GM21526 (cell line): ENCODE data around the gene FAM20B.
"Not testable (repeated sequence)": the region's sequence is repeated elsewhere in the genome, so short reads cannot be mapped to it uniquely, and the experiment has no call there.

ENCODE experiments used
- ATAC-seq: cut with Tn5 transposase; IDR thresholded peaks from one replicate; pipeline ENCODE4 v1.9.1; 2021; ENCODE audit warnings: moderate library complexity; ENCODE audit not compliant: unreplicated experiment, low FRiP score

The FAM20B gene

GRCh38 chr1:179025125-179025974 is at the start of gene FAM20B:
TSS of gene FAM20B (plus strand) at chr1:179025894. CDS start at chr1:179043848, 17,954 bp downstream.
- ATAC-seq, result peak; percentile 83

GRCh38 chr1:178976541-178976940 is 49.2 kb upstream of the FAM20B start:
- no peak for ATAC-seq

GRCh38 chr1:178986204-178986603 is 39.5 kb upstream of the FAM20B start:
- no peak for ATAC-seq

- ATAC-seq, result not testable (repeated sequence)
Measured at GRCh38 chr1:178988198-178988597, 37.5 kb upstream of the FAM20B start.

- no peak for ATAC-seq
Measured at GRCh38 chr1:178993559-178993958, 32.1 kb upstream of the FAM20B start.

GRCh38 chr1:178997428-178997827 is 28.3 kb upstream of the FAM20B start:
- no peak for ATAC-seq

- ATAC-seq, result no peak
Measured at GRCh38 chr1:178998295-178998694, 27.4 kb upstream of the FAM20B start.

- ATAC-seq, result no peak
Measured at GRCh38 chr1:178999061-178999460, 26.6 kb upstream of the FAM20B start.

- ATAC-seq, result no peak
Measured at GRCh38 chr1:179001451-179001850, 24.2 kb upstream of the FAM20B start.

GRCh38 chr1:179002064-179002463 is 23.6 kb upstream of the FAM20B start:
- ATAC-seq, result not testable (repeated sequence)

- ATAC-seq, result peak; percentile 81
Measured at GRCh38 chr1:179002552-179003345, 22.9 kb upstream of the FAM20B start.

GRCh38 chr1:179003512-179004066 is 22.1 kb upstream of the FAM20B start:
- ATAC-seq, result no peak

- no peak for ATAC-seq
Measured at GRCh38 chr1:179007233-179007632, 18.5 kb upstream of the FAM20B start.

GRCh38 chr1:179010671-179011070 is 15.0 kb upstream of the FAM20B start:
- ATAC-seq, result no peak

- no peak for ATAC-seq
Measured at GRCh38 chr1:179012038-179012437, 13.7 kb upstream of the FAM20B start.

GRCh38 chr1:179014123-179014522 is 11.6 kb upstream of the FAM20B start:
- no peak for ATAC-seq

GRCh38 chr1:179015396-179015795 is 10.3 kb upstream of the FAM20B start:
- ATAC-seq, result no peak

GRCh38 chr1:179016706-179017382 is 8.8 kb upstream of the FAM20B start:
- ATAC-seq, result no peak

GRCh38 chr1:179017383-179018326 is 8.0 kb upstream of the FAM20B start:
- ATAC-seq, result no peak

- no peak for ATAC-seq
Measured at GRCh38 chr1:179021873-179022272, 3.8 kb upstream of the FAM20B start.
